ENCODE results near the gene ALCAM. TPM values are rescaled to one million over a fixed set of nuclear protein-coding genes. Genes with fewer than 3 reads are reported as not detected.
A peak's percentile ranks its signal among the peaks of the same experiment; 100 is the strongest.

The ALCAM gene
- total and polyA plus RNA-seq, 2 donors (not counting 1 experiment from before 2014, with no cell fraction given): 168 to 188 TPM

GRCh38 chr3:105495021-105495420 lies 128.3 kb downstream of the ALCAM start:
- H3K27ac ChIP-seq (ENCODE audit: insufficient read depth, low read length): no peak overlapping the region
- peak in 1 of 2 donors; percentile 81 for DNase-seq (ENCODE audit: low read depth in 2 of 2)
- no peak overlapping the region for H3K4me3 ChIP-seq (replicated peaks in 1 of 4; ENCODE audit: control extremely low read depth in 1 of 4, insufficient read depth in 1 of 4, low read depth in 3 of 4, low read length in 4 of 4)
- TF ChIP-seq CTCF (conservative IDR thresholded peaks at IDR 0.05 in 1 of 2, IDR thresholded peaks at IDR 0.05 in 1 of 2; ENCODE audit: low read depth in 1 of 2, low read length in 2 of 2) (no peak), EZH2 (IDR thresholded peaks at IDR 0.05; ENCODE audit: low read length, missing control alignments) (no peak)
- no peaks in the 10 kb centered on the region for H3K9me3 ChIP-seq (ENCODE audit: control insufficient read depth, insufficient read depth, low read depth, low read length)
- no peaks in the 10 kb centered on the region for H3K27me3 ChIP-seq (ENCODE audit: control insufficient read depth, insufficient read depth, low read length)
- no peak overlapping the region for H3K4me2 ChIP-seq (ENCODE audit: extremely low read depth, insufficient read depth, low read length)
- no peaks in the 10 kb centered on the region for H3K4me1 ChIP-seq (ENCODE audit: control insufficient read depth, extremely low read depth, insufficient read depth, low read length)
- no peaks in the 10 kb centered on the region for H3K36me3 ChIP-seq (ENCODE audit: control insufficient read depth, insufficient read depth, low read length)
- H3K79me2 ChIP-seq (ENCODE audit: control insufficient read depth, insufficient read depth, low read length): no peaks in the 10 kb centered on the region
- no peaks in the 10 kb centered on the region for H4K20me1 ChIP-seq (ENCODE audit: control insufficient read depth, extremely low read depth, insufficient read depth, low read length)
- H3K9ac ChIP-seq (ENCODE audit: insufficient read depth, low read length): no peak overlapping the region
- no peak overlapping the region for H2AFZ ChIP-seq (ENCODE audit: low read length)

- H3K79me2 ChIP-seq (ENCODE audit: control insufficient read depth, insufficient read depth, low read length): no peaks in the 10 kb centered on the region
These were observed 129.6 kb downstream of the ALCAM start for GRCh38 chr3:105496343-105496742.

GRCh38 chr3:105497386-105497785 lies 130.7 kb downstream of the ALCAM start:
- no peaks in the 10 kb centered on the region for H4K20me1 ChIP-seq (ENCODE audit: control insufficient read depth, extremely low read depth, insufficient read depth, low read length)
- TF ChIP-seq CTCF (conservative IDR thresholded peaks at IDR 0.05 in 1 of 2, IDR thresholded peaks at IDR 0.05 in 1 of 2; ENCODE audit: low read depth in 1 of 2, low read length in 2 of 2) (no peak), EZH2 (IDR thresholded peaks at IDR 0.05; ENCODE audit: low read length, missing control alignments) (no peak)
- no peak overlapping the region for H2AFZ ChIP-seq (ENCODE audit: low read length)
- no peaks in the 10 kb centered on the region for H3K79me2 ChIP-seq (ENCODE audit: control insufficient read depth, insufficient read depth, low read length)
- H3K27ac ChIP-seq (ENCODE audit: insufficient read depth, low read length): no peak overlapping the region
- H3K9ac ChIP-seq (ENCODE audit: insufficient read depth, low read length): no peak overlapping the region
- H3K4me1 ChIP-seq (ENCODE audit: control insufficient read depth, extremely low read depth, insufficient read depth, low read length): peaks cover 2% of the 10 kb centered on the region
- H3K4me3 ChIP-seq (replicated peaks in 1 of 4; ENCODE audit: control extremely low read depth in 1 of 4, insufficient read depth in 1 of 4, low read depth in 3 of 4, low read length in 4 of 4): no peak overlapping the region
- H3K36me3 ChIP-seq (ENCODE audit: control insufficient read depth, insufficient read depth, low read length): no peaks in the 10 kb centered on the region
- no peak for DNase-seq (ENCODE audit: low read depth in 2 of 2)
- H3K9me3 ChIP-seq (ENCODE audit: control insufficient read depth, insufficient read depth, low read depth, low read length): no peaks in the 10 kb centered on the region
- no peaks in the 10 kb centered on the region for H3K27me3 ChIP-seq (ENCODE audit: control insufficient read depth, insufficient read depth, low read length)
- no peak overlapping the region for H3K4me2 ChIP-seq (ENCODE audit: extremely low read depth, insufficient read depth, low read length)

More at GRCh38 chr3:105496343-105496742, 129.6 kb downstream of the ALCAM start:
- no peaks in the 10 kb centered on the region for H3K9me3 ChIP-seq (ENCODE audit: control insufficient read depth, insufficient read depth, low read depth, low read length)
- no peak overlapping the region for H3K9ac ChIP-seq (ENCODE audit: insufficient read depth, low read length)
- no peaks in the 10 kb centered on the region for H3K4me1 ChIP-seq (ENCODE audit: control insufficient read depth, extremely low read depth, insufficient read depth, low read length)
- no peak overlapping the region for H2AFZ ChIP-seq (ENCODE audit: low read length)
- no peak for DNase-seq (ENCODE audit: low read depth in 2 of 2)
- H3K4me3 ChIP-seq (replicated peaks in 1 of 4; ENCODE audit: control extremely low read depth in 1 of 4, insufficient read depth in 1 of 4, low read depth in 3 of 4, low read length in 4 of 4): no peak overlapping the region
- H3K4me2 ChIP-seq (ENCODE audit: extremely low read depth, insufficient read depth, low read length): no peak overlapping the region
- no peaks in the 10 kb centered on the region for H3K27me3 ChIP-seq (ENCODE audit: control insufficient read depth, insufficient read depth, low read length)
- TF ChIP-seq CTCF (conservative IDR thresholded peaks at IDR 0.05 in 1 of 2, IDR thresholded peaks at IDR 0.05 in 1 of 2; ENCODE audit: low read depth in 1 of 2, low read length in 2 of 2): no peak
- no peak for TF ChIP-seq EZH2 (IDR thresholded peaks at IDR 0.05; ENCODE audit: low read length, missing control alignments)
- no peak overlapping the region for H3K27ac ChIP-seq (ENCODE audit: insufficient read depth, low read length)
- no peaks in the 10 kb centered on the region for H3K36me3 ChIP-seq (ENCODE audit: control insufficient read depth, insufficient read depth, low read length)
- no peaks in the 10 kb centered on the region for H4K20me1 ChIP-seq (ENCODE audit: control insufficient read depth, extremely low read depth, insufficient read depth, low read length)
